ENCODE results near the gene B4GALT6. TPM values are rescaled to one million over a fixed set of nuclear protein-coding genes. Genes with fewer than 3 reads are reported as not detected.

Gene B4GALT6
- total and polyA plus RNA-seq, 7 experiments from 2014 or later = 0.11 to 2.7 (median 1.2) TPM

DNA sequence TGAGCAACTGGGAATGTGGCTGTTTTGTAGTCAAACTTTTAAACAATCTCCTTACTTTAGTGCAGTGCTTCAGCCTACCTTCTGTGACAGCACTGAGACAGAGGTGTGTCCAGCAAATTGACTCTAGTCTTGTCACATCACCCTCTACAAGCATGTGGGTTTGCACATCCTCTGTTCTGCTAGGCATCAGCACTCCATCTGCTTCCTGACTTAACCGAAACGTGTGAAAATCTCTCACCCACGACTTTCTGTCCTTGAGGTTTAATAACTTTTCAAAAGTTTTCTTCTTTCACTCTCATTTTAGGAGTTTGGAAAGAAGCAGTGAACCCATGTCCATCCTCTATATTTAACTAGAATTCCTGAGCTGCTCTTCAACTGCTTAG lies 50.1 kb downstream of the B4GALT6 start:
- peaks cover 0 to 10% (median 0%) of the 10 kb centered on the region in 11 donors for H3K9me3 Mint-ChIP-seq
- DNase-seq (no peak), ATAC-seq (peak; percentile 74)
- Histone ChIP-seq H3K36me3 (ENCODE audit: control insufficient read depth in 2 of 3, insufficient read depth in 3 of 3, low read length in 3 of 3) (no peaks in the 10 kb centered on the region), H3K4me1 (ENCODE audit: control insufficient read depth in 2 of 2, insufficient read depth in 2 of 2, low read length in 2 of 2) (peaks cover 0 to 12% of the 10 kb centered on the region in 2 donors), H3K27ac (ENCODE audit: low read depth, low read length) (no peak overlapping the region), H3K27me3 (ENCODE audit: control insufficient read depth in 2 of 2, insufficient read depth in 2 of 2, low read length in 2 of 2) (no peaks in the 10 kb centered on the region), H3K9me3 (ENCODE audit: control insufficient read depth in 2 of 3, low read length in 3 of 3) (no peaks in the 10 kb centered on the region), H3K4me3 (ENCODE audit: low read length) (no peak overlapping the region)
- H3K27ac Mint-ChIP-seq = no peak overlapping the region
- H3K4me3 Mint-ChIP-seq = peak overlapping the region in 1 of 10 donors; percentile 59
- H3K36me3 Mint-ChIP-seq = no peaks in the 10 kb centered on the region
- intact Hi-C loops (cut with micrococcal nuclease) = no loop called here
- peaks cover 7 to 24% (median 10%) of the 10 kb centered on the region in 5 donors for H3K27me3 Mint-ChIP-seq
- POLR2A ChIA-PET = no interaction called here
- H3K4me1 Mint-ChIP-seq = peaks cover 0 to 20% (median 5%) of the 10 kb centered on the region in 7 donors
- CTCF ChIA-PET = no interaction called here

DNA sequence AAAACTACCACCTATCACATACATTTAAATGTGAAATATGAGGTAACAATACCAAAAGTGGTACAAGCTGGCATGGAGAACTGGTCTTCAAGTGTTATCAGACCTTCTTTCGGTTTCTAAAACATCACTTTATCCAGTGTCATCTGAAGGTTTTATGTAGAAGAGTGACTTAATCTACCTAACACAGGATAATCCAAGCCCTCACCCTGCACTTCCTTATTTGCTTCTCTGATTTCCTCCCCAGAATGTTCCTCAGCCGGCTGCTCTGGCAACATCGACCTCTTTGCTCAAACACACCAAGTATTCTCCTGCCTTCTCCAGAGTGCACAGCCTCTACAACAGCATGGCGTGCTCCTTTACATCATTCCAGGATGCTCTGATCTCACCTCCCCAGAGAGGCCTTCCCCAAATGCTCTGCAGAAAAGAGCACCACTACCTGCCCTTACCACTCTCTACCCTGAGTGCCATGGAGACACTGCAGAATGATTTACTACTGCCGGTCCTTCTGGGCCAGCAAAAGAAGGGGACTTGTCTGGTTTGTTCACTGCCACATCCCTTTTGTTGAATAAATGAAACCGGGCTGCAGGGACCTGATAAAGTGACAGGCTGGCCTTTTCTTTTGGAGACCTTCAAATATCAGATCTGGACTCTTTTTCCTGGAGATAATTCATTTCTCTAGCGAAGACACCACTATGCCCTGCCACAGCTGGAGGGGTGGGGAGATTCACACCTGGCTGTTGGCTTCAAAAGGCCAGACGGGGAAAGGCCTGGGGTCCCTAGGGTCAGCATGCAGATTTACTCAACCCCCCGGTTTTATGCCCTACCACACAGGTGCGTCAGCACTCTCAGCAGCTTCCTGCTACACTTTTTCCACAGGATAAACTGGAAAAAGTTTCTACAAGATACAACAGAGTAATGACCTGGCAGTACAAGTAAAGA lies 50.7 kb downstream of the B4GALT6 start:
- H3K9me3 ChIP-seq (ENCODE audit: control insufficient read depth in 2 of 3, low read length in 3 of 3) = no peaks in the 10 kb centered on the region
- ChIA-PET CTCF (no interaction called here), POLR2A (no interaction called here)
- ATAC-seq (peak; percentile 34), DNase-seq (no peak)
- peaks cover 0 to 12% of the 10 kb centered on the region in 2 donors for H3K4me1 ChIP-seq (ENCODE audit: control insufficient read depth in 2 of 2, insufficient read depth in 2 of 2, low read length in 2 of 2)
- Mint-ChIP-seq H3K36me3 (no peaks in the 10 kb centered on the region), H3K4me3 (peak overlapping the region in 1 of 10 donors; percentile 34), H3K4me1 (peaks cover 0 to 20% (median 5%) of the 10 kb centered on the region in 7 donors), H3K27ac (no peak overlapping the region), H3K27me3 (peaks cover 5 to 24% (median 10%) of the 10 kb centered on the region in 5 donors), H3K9me3 (peaks cover 0 to 10% (median 0%) of the 10 kb centered on the region in 11 donors)
- intact Hi-C loops (cut with micrococcal nuclease) = no loop called here
- H3K27me3 ChIP-seq (ENCODE audit: control insufficient read depth in 2 of 2, insufficient read depth in 2 of 2, low read length in 2 of 2) = no peaks in the 10 kb centered on the region
- no peak overlapping the region for H3K4me3 ChIP-seq (ENCODE audit: low read length)
- H3K27ac ChIP-seq (ENCODE audit: low read depth, low read length) = no peak overlapping the region
- H3K36me3 ChIP-seq (ENCODE audit: control insufficient read depth in 2 of 3, insufficient read depth in 3 of 3, low read length in 3 of 3) = no peaks in the 10 kb centered on the region

DNA sequence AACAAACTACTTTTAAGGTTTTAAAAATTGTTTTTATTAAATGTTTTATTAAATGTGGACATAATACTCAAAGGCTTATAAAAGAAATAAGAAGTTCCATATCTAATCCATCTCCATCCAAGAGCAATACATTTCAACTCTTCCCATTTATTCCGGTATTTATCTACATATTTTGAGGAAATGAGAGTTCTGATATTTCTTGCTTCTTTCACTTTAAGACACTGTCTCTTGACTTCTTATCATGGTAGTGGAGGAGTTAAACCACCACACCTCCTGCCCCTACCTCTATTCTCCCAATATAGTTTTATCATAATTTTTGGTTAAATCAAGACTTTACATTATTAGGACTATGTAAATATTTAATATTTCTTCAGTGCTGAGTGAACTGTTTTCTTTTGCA lies 52.0 kb downstream of the B4GALT6 start:
- peaks cover 0 to 8% (median 0%) of the 10 kb centered on the region in 11 donors for H3K9me3 Mint-ChIP-seq
- ChIA-PET CTCF (no interaction called here), POLR2A (no interaction called here)
- H3K36me3 Mint-ChIP-seq = no peaks in the 10 kb centered on the region
- H3K27me3 Mint-ChIP-seq = peaks cover 5 to 20% (median 10%) of the 10 kb centered on the region in 5 donors
- Histone ChIP-seq H3K27me3 (ENCODE audit: control insufficient read depth in 2 of 2, insufficient read depth in 2 of 2, low read length in 2 of 2) (no peaks in the 10 kb centered on the region), H3K4me1 (ENCODE audit: control insufficient read depth in 2 of 2, insufficient read depth in 2 of 2, low read length in 2 of 2) (peaks cover 0 to 12% of the 10 kb centered on the region in 2 donors), H3K27ac (ENCODE audit: low read depth, low read length) (no peak overlapping the region), H3K4me3 (ENCODE audit: low read length) (no peak overlapping the region), H3K9me3 (ENCODE audit: control insufficient read depth in 2 of 3, low read length in 3 of 3) (no peaks in the 10 kb centered on the region), H3K36me3 (ENCODE audit: control insufficient read depth in 2 of 3, insufficient read depth in 3 of 3, low read length in 3 of 3) (no peaks in the 10 kb centered on the region)
- intact Hi-C loops (cut with micrococcal nuclease) = no loop called here
- ATAC-seq (no peak), DNase-seq (no peak)
- H3K4me3 Mint-ChIP-seq = no peak overlapping the region
- no peak overlapping the region for H3K27ac Mint-ChIP-seq
- peaks cover 0 to 20% (median 5%) of the 10 kb centered on the region in 7 donors for H3K4me1 Mint-ChIP-seq

DNA sequence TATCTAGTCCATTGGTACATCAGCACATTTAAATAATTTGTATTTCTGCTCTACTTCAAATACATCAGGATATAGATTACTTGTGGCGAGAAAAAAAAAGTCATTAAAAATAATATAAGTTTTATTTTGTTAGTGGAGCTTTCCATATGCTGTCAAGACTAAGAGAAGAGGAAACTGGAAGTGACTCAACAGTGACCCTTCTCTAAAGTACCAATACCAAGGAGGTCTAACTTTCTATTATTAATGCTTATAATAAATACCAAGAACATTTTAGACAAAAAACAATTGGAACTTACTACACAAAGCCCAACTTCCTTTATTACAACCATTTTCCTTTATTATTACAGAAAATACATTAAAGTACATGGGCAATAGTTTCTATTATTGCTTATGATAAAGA lies 52.9 kb downstream of the B4GALT6 start:
- H3K27me3 ChIP-seq (ENCODE audit: control insufficient read depth in 2 of 2, insufficient read depth in 2 of 2, low read length in 2 of 2) = no peaks in the 10 kb centered on the region
- ATAC-seq = no peak
- intact Hi-C loops (cut with micrococcal nuclease) = no loop called here
- H3K4me3 ChIP-seq (ENCODE audit: low read length) = no peak overlapping the region
- ChIA-PET POLR2A (no interaction called here), CTCF (no interaction called here)
- peaks cover 5 to 17% (median 10%) of the 10 kb centered on the region in 5 donors for H3K27me3 Mint-ChIP-seq
- H3K4me1 Mint-ChIP-seq = peaks cover 0 to 20% (median 5%) of the 10 kb centered on the region in 7 donors
- no peaks in the 10 kb centered on the region for H3K36me3 Mint-ChIP-seq
- no peaks in the 10 kb centered on the region for H3K36me3 ChIP-seq (ENCODE audit: control insufficient read depth in 2 of 3, insufficient read depth in 3 of 3, low read length in 3 of 3)
- no peak overlapping the region for H3K4me3 Mint-ChIP-seq
- peaks cover 0 to 12% of the 10 kb centered on the region in 2 donors for H3K4me1 ChIP-seq (ENCODE audit: control insufficient read depth in 2 of 2, insufficient read depth in 2 of 2, low read length in 2 of 2)
- H3K9me3 ChIP-seq (ENCODE audit: control insufficient read depth in 2 of 3, low read length in 3 of 3) = no peaks in the 10 kb centered on the region
- no peak for DNase-seq
- no peak overlapping the region for H3K27ac ChIP-seq (ENCODE audit: low read depth, low read length)
- H3K9me3 Mint-ChIP-seq = peaks cover 0 to 5% (median 0%) of the 10 kb centered on the region in 11 donors
- no peak overlapping the region for H3K27ac Mint-ChIP-seq

DNA sequence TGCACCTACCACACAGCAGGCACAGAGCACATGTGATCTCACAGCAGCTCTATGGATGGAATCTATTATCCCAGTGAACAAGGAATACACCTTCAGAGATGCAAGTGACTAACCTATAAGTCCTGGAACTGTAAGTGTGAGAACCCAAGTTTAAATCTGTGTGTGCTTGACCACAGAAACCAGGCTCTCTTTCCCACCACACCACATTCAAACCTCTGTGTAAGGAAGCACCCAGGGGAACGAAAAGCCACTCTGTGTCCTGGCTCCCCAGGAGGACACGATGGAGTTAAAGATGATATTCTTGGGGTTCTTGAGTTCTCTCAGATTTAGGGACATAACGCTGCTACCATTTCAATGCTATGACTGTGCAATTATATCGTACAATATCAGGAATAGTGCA lies 53.8 kb downstream of the B4GALT6 start:
- ATAC-seq (no peak), DNase-seq (no peak)
- Histone ChIP-seq H3K9me3 (ENCODE audit: control insufficient read depth in 2 of 3, low read length in 3 of 3) (no peaks in the 10 kb centered on the region), H3K4me1 (ENCODE audit: control insufficient read depth in 2 of 2, insufficient read depth in 2 of 2, low read length in 2 of 2) (peaks cover 0 to 12% of the 10 kb centered on the region in 2 donors), H3K27me3 (ENCODE audit: control insufficient read depth in 2 of 2, insufficient read depth in 2 of 2, low read length in 2 of 2) (no peaks in the 10 kb centered on the region), H3K27ac (ENCODE audit: low read depth, low read length) (no peak overlapping the region), H3K4me3 (ENCODE audit: low read length) (no peak overlapping the region), H3K36me3 (ENCODE audit: control insufficient read depth in 2 of 3, insufficient read depth in 3 of 3, low read length in 3 of 3) (no peaks in the 10 kb centered on the region)
- H3K36me3 Mint-ChIP-seq = no peaks in the 10 kb centered on the region
- H3K27ac Mint-ChIP-seq = no peak overlapping the region
- H3K27me3 Mint-ChIP-seq = peaks cover 5 to 12% (median 10%) of the 10 kb centered on the region in 5 donors
- intact Hi-C loops (cut with micrococcal nuclease) = no loop called here
- H3K4me3 Mint-ChIP-seq = no peak overlapping the region
- CTCF ChIA-PET = no interaction called here
- peaks cover 0 to 20% (median 5%) of the 10 kb centered on the region in 7 donors for H3K4me1 Mint-ChIP-seq
- H3K9me3 Mint-ChIP-seq = no peaks in the 10 kb centered on the region
- POLR2A ChIA-PET = no interaction called here

DNA sequence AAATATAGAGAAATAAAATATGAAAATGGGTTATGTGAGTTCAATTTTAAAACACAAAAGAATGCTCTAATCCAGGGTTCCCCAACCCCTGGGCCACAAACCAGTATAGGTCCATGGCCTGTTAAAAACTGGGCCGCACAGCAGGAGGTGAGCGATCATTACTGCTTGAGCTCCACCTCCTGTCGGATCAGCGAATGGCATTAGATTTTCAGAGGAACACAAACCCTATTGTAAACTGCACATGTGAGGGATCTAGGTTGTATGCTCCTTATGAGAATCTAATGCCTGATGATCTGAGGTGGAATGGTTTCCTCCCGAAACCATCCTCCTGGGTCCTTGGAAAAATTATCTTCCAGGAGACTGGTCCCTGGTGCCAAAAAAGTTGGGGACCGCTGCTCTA lies 58.0 kb downstream of the B4GALT6 start:
- no peaks in the 10 kb centered on the region for H3K27me3 ChIP-seq (ENCODE audit: control insufficient read depth in 2 of 2, insufficient read depth in 2 of 2, low read length in 2 of 2)
- intact Hi-C loops (cut with micrococcal nuclease) = no loop called here
- ChIA-PET CTCF (no interaction called here), POLR2A (no interaction called here)
- peaks cover 0 to 6% (median 0%) of the 10 kb centered on the region in 7 donors for H3K4me1 Mint-ChIP-seq
- no peak overlapping the region for H3K4me3 ChIP-seq (ENCODE audit: low read length)
- no peaks in the 10 kb centered on the region for H3K36me3 ChIP-seq (ENCODE audit: control insufficient read depth in 2 of 3, insufficient read depth in 3 of 3, low read length in 3 of 3)
- no peaks in the 10 kb centered on the region for H3K9me3 ChIP-seq (ENCODE audit: control insufficient read depth in 2 of 3, low read length in 3 of 3)
- DNase-seq = no peak
- H3K27ac ChIP-seq (ENCODE audit: low read depth, low read length) = no peak overlapping the region
- no peaks in the 10 kb centered on the region for H3K9me3 Mint-ChIP-seq
- no peak overlapping the region for H3K4me3 Mint-ChIP-seq
- H3K27ac Mint-ChIP-seq = no peak overlapping the region
- ATAC-seq = no peak
- H3K36me3 Mint-ChIP-seq = no peaks in the 10 kb centered on the region
- H3K4me1 ChIP-seq (ENCODE audit: control insufficient read depth in 2 of 2, insufficient read depth in 2 of 2, low read length in 2 of 2) = no peaks in the 10 kb centered on the region
- peaks cover 0 to 6% (median 2%) of the 10 kb centered on the region in 5 donors for H3K27me3 Mint-ChIP-seq
